Measurements from ENCODE around the gene HAUS8. TPM values are rescaled to one million over a fixed set of nuclear protein-coding genes. Genes with fewer than 3 reads are reported as not detected.

The HAUS8 gene
- total RNA-seq, 1 donor from 2014 or later, result 18.8 TPM

GRCh38 chr19:17081672-17082630 is 6.7 kb upstream of the HAUS8 start:
- H3K36me3 Mint-ChIP-seq, result no peaks in the 10 kb centered on the region
- no peak for DNase-seq (ENCODE audit: extremely low spot score, unreplicated experiment)
- H3K27me3 Mint-ChIP-seq, result no peaks in the 10 kb centered on the region
- TF ChIP-seq CTCF (conservative IDR thresholded peaks at IDR 0.05), result no peak
- no peak overlapping the region for H3K27ac Mint-ChIP-seq
- peaks cover 26% of the 10 kb centered on the region for H3K4me1 Mint-ChIP-seq (ENCODE audit: unreplicated experiment)
- no peak overlapping the region for H3K4me3 Mint-ChIP-seq
- H3K9me3 Mint-ChIP-seq, result no peaks in the 10 kb centered on the region

DNA sequence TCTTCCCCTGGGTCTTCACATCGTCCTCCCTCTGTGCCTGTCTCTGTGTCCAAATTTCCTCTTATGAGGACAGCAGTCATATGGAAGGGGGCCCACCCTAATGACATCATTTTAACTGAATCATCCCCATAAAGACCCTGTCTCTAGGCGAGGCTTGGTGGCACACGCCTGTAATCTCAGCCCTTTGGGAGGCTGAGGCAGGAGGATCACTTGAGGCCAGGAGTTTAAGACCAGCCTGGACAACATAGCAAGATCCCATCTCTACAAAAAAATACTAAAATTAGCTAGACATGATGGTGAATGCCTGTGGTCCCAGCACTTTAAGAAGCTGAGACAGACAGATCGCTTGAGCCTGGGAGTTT is 5.2 kb upstream of the HAUS8 start:
- DNase-seq (ENCODE audit: extremely low spot score, unreplicated experiment), result no peak
- no peaks in the 10 kb centered on the region for H3K36me3 Mint-ChIP-seq
- no peaks in the 10 kb centered on the region for H3K9me3 Mint-ChIP-seq
- peak overlapping the region; percentile 49 for H3K4me3 Mint-ChIP-seq
- H3K4me1 Mint-ChIP-seq (ENCODE audit: unreplicated experiment), result peaks cover 28% of the 10 kb centered on the region
- H3K27me3 Mint-ChIP-seq, result no peaks in the 10 kb centered on the region
- H3K27ac Mint-ChIP-seq, result peak overlapping the region; percentile 41
- no peak for TF ChIP-seq CTCF (conservative IDR thresholded peaks at IDR 0.05)

DNA sequence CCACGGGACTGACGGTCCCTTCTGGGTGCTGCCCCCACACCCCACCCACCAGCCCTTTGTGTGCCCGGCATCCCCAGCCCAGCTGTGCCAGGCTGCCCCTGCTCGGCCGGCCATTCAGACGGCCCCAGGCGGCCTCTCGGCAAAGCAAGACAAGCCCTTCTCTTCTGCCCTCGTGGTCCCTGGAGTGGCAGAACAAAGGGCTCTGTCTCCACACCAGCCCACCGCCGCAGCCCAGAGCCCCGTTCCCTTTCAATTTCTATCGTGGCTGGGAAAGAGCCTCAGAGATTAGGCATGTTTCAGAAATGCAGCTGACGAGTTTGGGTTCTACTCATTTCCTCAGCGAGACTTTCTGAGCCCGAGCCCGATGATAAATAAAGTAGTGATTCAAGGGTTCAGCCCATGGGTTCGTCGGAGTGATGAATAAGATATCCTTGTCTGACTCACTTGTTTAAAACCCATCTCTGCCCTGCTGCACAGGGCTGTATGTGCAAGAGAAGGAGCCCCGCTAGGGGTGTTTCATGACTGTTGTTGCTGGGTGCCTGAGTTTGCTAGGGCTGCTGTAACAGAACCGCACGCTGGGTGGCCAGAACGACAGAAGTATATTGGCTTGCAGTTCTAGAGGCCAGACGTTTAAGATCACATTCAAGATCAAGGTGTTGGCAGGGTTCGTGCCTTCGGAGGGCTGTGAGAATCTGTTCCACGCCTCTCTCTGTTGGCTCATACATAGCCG is 4.6 kb upstream of the HAUS8 start:
- TF ChIP-seq CTCF (conservative IDR thresholded peaks at IDR 0.05), result peak; percentile 63
- no peaks in the 10 kb centered on the region for H3K36me3 Mint-ChIP-seq
- no peaks in the 10 kb centered on the region for H3K9me3 Mint-ChIP-seq
- H3K4me3 Mint-ChIP-seq, result peak overlapping the region; percentile 56
- DNase-seq (ENCODE audit: extremely low spot score, unreplicated experiment), result no peak
- H3K4me1 Mint-ChIP-seq (ENCODE audit: unreplicated experiment), result peaks cover 29% of the 10 kb centered on the region
- H3K27me3 Mint-ChIP-seq, result no peaks in the 10 kb centered on the region
- peak overlapping the region; percentile 41 for H3K27ac Mint-ChIP-seq

DNA sequence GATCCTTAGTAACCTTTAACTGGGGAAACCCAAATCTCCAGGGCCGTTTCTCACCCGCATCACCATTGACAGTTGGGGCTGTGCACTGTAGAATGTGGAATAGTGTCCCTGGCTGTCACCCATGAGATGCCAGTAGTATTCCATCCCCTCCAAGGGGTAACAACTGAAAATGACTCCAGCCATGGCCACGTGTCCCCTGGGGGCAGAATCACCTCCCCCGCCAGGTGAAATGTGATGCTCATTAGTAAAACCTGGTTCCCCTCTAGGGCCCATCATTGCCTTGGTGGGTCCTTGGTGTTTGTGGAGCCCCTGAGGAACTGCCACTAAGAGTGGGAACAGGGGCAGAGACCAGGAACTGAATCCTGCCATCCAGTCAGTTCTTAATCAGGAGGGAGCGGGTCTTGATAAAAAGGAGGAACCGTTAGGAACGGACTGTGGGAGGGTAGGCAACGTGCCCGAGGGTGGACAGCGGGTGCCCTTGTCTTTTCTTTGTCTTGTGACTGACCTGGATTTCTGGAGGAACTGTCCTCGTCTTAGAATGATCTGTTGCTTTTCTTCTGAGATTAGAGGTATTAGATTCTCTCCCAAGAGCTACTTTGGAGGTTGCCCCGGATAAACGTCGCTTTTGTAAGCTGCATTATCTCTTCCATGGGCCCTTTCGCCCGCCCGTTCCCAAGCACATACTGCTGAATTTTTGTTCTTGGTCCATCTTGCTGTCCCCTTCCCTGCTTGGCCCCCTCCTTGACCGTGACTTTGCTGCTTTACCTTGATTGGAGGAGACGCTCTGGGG is 3.9 kb upstream of the HAUS8 start:
- peak overlapping the region; percentile 56 for H3K4me3 Mint-ChIP-seq
- H3K27ac Mint-ChIP-seq, result peak overlapping the region; percentile 20
- no peak for TF ChIP-seq CTCF (conservative IDR thresholded peaks at IDR 0.05)
- H3K27me3 Mint-ChIP-seq, result no peaks in the 10 kb centered on the region
- no peaks in the 10 kb centered on the region for H3K36me3 Mint-ChIP-seq
- no peak for DNase-seq (ENCODE audit: extremely low spot score, unreplicated experiment)
- peaks cover 36% of the 10 kb centered on the region for H3K4me1 Mint-ChIP-seq (ENCODE audit: unreplicated experiment)
- H3K9me3 Mint-ChIP-seq, result no peaks in the 10 kb centered on the region

Data from type B pancreatic cell (in vitro differentiated cells).